NCI-H1417 (cell line): ENCODE measurements around the gene ZNF770.
"Not testable (repeated sequence)": the region's sequence is repeated elsewhere in the genome, so short reads cannot be mapped to it uniquely, and the experiment has no call there.

Experiments
- DNase-seq, 3 experiments: peaks; one replicate each; lab custom pipeline; 2025; lab: John Stamatoyannopoulos, UW

Gene ZNF770

GRCh38 chr15:34976743-34977142, 11.3 kb downstream of the ZNF770 start:
- no peak for DNase-seq

DNA sequence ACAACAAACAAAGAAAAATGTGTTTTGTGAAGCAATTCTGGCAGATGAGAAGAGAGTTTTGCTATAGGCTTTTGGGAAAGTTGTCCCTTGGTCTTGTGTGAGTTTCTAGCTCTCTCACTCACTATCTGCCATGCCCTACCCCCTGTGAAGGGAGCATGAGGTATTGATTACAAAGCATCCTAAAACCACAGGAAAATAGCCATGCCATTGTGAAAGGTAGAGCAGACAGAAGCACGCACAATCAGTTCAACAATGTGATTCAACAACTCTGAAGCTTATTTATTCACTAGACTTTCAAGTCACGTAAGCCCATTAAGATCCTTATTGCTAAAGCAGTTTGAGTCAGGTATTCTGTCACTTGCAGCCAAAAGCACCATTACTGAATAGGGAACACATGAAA, 12.0 kb downstream of the ZNF770 start:
- no peak for DNase-seq

DNA sequence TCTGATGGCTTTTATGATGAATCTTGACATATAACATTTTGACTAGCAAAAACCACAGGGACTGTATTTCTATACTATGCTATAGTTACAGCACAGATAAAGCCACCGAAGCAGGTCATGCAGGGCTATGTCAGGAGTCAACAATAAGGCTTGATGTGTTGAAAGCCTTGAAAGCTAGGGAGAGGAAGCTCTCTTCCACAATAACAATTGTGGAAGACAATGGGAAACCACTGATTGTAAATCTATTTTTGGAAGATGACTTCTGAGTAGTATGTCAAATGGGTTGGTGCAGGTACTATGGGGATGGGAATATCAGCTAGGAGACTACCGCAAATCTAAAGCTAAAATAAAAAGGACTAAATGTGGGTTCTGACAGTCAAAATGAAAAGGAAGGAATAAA, 14.6 kb downstream of the ZNF770 start:
- no peak for DNase-seq

- not testable (repeated sequence) for DNase-seq
Measured at GRCh38 chr15:34970098-34970643, 17.9 kb downstream of the ZNF770 start.

DNA sequence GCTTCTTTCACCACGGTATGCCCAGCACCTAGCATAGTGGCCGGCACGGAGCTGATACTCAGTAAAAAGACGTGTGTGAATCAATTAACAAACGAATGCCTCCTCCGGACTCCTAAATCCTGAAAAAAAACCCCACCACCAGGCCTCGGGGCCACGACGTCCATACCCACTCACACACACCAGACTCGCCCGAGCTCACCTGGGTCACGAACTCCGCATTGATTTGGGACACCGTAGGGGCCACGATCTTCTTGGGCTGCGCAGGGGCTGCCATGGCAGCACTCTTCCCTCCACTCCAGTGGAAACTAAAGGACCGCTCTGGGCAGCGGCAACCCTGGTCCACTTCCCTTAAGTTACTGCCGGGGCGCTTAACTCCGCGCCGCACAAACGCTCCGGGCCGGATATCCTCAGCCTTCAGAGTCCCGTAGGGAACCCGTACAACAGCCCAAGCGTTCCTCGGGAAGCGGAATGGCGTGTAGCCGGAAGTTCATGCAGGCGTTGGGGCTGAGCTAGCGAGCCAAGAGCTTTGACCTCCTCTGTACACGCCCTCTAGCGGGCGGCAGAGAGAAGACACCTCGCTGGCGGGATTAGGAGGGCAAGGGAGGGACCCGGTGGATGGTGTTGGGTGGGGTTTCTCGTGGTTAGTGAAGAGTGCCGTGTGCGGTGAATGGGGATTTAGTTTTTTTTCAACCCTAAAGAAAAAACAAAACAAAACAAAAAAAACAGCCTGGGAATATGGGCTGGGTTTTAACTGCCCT, 18.6 kb downstream of the ZNF770 start, which contains the start of gene AQR:
Gene AQR, minus strand, starts transcription at position 403 of the 758 bp plus-strand sequence. Its CDS starts 129 bp downstream, at position 274.
- DNase-seq, result peak; percentile 91 to 98 (median 96)

- no peak for DNase-seq
Measured at GRCh38 chr15:34964277-34964676, 23.8 kb downstream of the ZNF770 start.

GRCh38 chr15:34953851-34954250, 34.2 kb downstream of the ZNF770 start:
- no peak for DNase-seq

DNA sequence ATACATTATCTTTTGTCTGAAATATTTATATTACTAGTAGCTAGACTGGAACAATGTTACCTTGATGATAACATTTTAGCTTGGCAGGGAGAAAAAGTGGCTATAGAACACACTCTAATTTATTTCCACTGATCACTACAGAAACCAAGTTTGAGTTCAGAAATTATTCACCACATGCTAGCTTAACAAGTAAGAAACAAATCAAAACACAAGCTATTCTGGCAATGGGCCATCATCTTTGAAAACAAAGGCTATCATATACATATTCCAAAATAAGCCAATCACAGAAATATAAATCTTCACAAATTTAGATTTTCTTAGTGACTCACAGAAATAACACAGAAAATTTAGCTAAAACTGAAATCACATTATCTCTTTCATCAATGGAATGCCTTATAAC, 35.6 kb downstream of the ZNF770 start:
- DNase-seq, result no peak

DNA sequence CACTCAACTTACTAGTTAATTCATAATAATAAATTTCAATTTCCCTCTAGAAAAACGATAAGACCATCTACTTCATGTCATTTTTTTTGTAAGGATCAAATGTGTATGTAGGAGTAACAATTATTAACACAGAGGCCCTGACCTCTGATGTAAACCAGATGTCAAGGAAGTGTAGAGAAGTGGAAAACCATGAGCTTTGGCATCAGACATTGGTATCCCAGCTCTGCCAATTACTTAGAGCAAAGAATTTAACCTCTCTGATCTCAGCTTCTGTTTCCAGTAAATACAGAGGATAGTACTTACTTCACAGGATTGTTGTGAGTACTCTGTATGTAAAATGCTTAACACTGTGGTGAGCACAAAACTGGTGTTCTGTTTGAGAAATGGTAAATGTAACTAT, 36.1 kb downstream of the ZNF770 start:
- DNase-seq, result no peak

DNA sequence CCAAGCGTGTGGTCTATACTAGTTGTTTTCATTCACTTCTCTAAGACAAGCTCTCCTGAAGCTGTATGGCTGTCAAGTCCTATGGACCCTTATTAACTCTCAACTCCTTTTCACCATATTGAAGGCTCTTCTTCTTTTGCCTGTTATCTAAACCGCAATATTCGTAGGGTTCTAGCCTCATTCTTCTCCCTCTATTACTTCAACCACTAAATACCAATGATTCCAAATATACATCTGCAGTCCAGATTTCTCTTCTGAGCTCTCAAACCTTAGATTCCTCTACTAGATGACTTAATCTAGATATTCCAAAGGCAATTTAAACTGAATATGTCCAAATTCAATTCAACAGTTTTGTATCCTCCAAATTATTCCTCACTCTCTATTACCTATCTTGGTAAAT, 43.2 kb downstream of the ZNF770 start:
- no peak for DNase-seq

DNA sequence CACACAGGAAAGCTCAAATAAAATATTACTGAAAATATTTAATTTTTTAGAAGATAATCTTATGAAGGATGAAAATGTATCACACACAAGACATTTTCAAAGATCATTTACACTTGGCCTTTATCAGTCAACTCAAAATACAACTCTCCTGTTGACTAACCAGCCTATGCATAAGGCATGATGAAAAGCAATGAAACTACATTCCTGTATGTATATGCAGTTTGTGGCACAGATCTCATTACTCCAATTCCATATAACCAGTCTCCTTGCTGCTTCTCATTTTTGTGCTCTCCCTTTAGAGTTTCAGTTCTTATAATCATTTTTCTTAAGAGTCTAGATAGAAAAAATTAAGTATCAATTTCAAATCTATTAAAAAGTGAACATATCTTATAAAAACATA, 44.4 kb downstream of the ZNF770 start:
- DNase-seq, result no peak

- not testable (repeated sequence) for DNase-seq
Measured at GRCh38 chr15:34943264-34943663, 44.8 kb downstream of the ZNF770 start.

DNA sequence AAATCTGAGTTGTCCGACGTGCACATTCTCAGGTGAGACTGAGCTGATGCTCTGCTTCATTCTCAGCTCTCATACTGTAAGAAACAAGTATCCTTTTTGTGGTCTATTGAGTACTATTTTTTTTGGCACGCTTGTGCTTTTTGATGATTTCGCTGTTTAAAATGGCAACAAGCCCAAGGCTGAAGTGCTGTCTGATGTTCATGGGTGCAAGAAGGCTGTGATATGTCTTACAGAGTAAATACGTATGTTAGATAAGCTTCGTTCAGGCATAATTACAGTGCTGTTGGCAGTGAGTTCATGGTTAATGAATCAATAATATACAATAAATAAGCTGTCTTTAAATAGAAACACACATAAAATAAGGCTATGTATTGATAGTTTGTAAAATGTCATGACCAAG, 45.7 kb downstream of the ZNF770 start:
- DNase-seq, result no peak

- no peak for DNase-seq
Measured at GRCh38 chr15:34941831-34942230, 46.3 kb downstream of the ZNF770 start.

GRCh38 chr15:34941185-34941698, 46.8 kb downstream of the ZNF770 start:
- DNase-seq, result no peak

- DNase-seq, result no peak
Measured at GRCh38 chr15:34933432-34933975, 54.6 kb downstream of the ZNF770 start.

GRCh38 chr15:34928349-34928748, 59.7 kb downstream of the ZNF770 start:
- not testable (repeated sequence) for DNase-seq
